Stimulated activated CD8-positive, alpha-beta memory T cell treated with anti-CD3 and anti-CD28 coated beads, Interleukin-7, amount 100 ng/mL, for 4 hours (primary cell): ENCODE data around the gene MOK.
"Not testable (repeated sequence)": the region's sequence is repeated elsewhere in the genome, so short reads cannot be mapped to it uniquely, and the experiment has no call there.

Experiments used
- DNase-seq, 2 donors: peaks; one replicate each; pipeline ENCODE4 v3.0.0-alpha.2; 2020; ENCODE audit warnings: low read depth in 2 of 2

MOK gene

DNA sequence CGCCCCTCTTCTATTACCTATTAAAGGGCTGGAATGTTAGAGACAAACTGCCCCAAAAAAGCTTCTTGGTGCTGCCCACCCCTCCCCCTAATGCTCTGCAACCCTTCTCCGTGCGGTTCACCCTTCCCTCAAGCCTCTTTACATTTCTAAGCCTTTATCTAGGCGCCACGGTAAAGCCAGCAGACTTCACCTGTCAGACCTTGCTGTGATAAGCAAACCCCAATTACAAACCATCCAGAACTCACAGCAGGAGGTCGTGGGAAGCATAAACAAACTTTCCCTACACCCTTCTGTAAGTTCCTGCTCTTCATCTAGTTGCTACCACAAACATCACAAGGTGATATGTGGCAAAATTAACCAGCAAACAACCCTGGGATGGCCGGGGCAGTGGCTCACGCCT is 56.8 kb downstream of the MOK start:
- DNase-seq = no peak

GRCh38 chr14:102246071-102246470 is 58.9 kb downstream of the MOK start:
- no peak for DNase-seq

- not testable (repeated sequence) for DNase-seq
Observed at GRCh38 chr14:102243795-102244194, 61.2 kb downstream of the MOK start.

- no peak for DNase-seq
Observed at GRCh38 chr14:102241147-102241546, 63.8 kb downstream of the MOK start.

DNA sequence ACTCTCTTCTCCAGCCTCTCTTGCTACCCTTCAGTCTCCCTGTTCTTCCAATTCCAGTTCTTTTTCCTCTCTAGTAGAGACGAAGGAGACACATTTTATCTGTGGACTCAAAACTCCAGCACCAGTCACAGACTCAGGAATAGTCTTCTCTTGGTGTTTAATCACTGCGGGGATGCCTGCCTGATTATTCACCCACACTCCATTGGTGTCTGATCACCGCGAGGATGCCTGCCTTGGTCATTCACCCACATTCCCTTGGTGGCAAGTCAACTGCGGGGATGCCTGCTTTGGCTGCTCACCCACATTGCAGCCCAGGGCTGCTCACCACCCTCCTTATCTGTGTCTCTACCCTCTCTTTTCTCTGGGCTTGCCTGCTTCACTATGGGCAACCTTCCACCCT is 64.5 kb downstream of the MOK start:
- not testable (repeated sequence) for DNase-seq

- DNase-seq = no peak
Observed at GRCh38 chr14:102239231-102239630, 65.7 kb downstream of the MOK start.

- DNase-seq = no peak
Observed at GRCh38 chr14:102238766-102239165, 66.2 kb downstream of the MOK start.

DNA sequence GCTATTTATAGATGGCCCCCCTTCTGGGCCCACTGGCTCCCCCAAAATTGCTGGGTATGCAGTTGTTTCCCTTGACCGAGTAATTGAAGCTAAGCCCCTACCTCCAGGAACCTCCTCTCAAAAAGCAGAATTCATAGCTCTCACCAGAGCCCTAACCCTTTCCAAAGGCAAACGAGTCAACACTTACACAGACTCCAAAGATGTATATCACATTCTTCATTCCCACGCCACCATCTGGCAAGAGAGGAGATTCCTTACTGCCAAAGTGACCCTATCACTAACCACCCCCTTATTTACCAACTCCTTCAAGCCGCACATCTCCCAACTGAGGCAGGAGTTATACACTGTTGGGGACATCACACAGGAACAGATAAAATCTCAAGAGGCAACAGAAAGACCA is 66.8 kb downstream of the MOK start:
- no peak for DNase-seq

DNA sequence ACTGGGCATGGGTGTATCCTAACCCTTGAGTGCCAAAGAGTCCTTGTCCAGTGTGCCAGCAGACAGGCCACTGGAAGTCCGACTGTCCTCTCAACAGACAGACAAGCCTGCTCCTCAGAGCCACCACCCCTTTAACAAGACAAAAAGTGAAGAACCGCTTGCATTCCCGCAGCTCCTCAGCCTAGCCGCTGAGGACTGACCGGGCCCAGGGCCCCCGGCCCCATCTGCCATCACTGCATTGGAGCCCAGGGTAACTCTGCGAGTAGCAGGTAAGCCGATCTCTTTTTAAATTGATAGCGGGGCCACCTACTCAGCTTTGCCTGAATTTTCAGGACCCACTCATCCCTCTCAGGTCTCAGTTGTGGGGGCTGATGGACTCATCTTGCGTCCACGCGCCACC is 68.9 kb downstream of the MOK start:
- no peak for DNase-seq

DNA sequence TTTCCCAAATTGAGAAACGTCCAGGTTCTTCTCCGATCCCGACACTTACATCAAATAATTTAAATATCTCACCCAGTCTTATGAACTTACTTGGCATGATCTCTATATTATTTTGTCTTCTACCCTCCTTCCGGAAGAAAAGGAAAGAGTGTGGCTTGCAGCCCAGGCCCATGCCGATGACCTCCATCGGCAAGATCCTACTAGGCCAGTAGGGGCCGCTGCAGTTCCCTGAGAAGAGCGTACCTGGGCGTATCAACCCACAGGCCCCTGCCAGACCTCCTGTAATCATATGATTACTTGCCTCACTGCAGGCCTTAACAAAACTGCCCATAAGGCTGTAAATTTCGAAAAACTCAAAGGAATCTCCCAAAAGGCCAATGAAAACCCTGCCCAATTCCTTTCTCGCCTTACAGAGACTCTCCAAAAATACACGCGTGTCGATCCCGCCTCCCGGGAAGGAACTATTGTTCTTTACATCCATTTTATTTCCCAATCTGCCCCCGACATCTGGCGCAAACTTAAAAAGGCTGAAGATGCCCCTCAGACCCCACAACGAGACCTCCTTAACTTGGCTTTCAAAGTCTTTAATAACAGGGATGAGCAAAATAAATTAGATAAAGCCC is 69.6 kb downstream of the MOK start:
- DNase-seq = peak; percentile 50 to 51

GRCh38 chr14:102234331-102235264 is 70.4 kb downstream of the MOK start:
- no peak for DNase-seq

GRCh38 chr14:102233081-102233480 is 71.9 kb downstream of the MOK start:
- DNase-seq = no peak

GRCh38 chr14:102232348-102232625 is 72.7 kb downstream of the MOK start:
- no peak for DNase-seq

DNA sequence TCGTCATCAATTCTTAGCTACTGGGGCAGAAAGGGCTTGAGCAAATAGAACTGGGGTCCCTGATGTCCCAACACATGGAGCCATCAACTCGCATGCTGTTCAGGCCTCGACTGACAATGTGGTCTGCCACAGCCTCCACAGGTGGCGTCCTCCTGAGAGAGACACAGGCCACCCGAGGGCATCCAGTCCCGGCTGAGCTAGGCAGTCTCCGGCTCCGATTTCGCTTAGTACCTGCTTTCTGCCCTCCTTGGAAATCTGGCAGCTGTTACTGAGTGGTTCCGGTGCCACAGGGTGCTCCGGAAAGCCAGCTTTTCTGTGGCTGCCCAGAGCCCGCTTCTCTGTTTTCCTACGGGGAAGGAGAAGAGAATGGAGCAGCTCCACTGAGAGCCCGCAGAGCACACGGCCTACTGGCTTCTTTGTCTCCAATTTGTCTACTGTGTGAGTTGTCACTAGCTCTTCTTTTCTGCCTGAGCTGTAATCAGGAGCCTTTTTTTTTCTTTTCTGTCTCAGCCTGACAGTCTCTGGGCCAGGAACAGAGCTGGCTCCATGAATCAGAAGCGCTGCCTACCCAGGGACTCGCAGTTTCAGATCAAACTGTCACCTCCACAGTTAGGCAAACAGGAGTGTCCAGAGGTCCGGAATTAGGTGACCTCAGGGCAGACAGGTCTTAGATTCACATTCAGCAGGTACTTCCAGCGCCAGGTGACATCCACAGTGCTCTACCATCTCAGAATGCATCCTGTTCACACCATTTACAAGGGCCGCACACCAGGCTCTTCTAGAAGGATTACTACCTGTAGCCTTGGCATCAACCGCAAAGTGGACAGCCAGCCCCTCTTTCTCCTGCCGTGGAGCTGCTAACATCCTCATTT is 73.3 kb downstream of the MOK start:
- DNase-seq = no peak

DNA sequence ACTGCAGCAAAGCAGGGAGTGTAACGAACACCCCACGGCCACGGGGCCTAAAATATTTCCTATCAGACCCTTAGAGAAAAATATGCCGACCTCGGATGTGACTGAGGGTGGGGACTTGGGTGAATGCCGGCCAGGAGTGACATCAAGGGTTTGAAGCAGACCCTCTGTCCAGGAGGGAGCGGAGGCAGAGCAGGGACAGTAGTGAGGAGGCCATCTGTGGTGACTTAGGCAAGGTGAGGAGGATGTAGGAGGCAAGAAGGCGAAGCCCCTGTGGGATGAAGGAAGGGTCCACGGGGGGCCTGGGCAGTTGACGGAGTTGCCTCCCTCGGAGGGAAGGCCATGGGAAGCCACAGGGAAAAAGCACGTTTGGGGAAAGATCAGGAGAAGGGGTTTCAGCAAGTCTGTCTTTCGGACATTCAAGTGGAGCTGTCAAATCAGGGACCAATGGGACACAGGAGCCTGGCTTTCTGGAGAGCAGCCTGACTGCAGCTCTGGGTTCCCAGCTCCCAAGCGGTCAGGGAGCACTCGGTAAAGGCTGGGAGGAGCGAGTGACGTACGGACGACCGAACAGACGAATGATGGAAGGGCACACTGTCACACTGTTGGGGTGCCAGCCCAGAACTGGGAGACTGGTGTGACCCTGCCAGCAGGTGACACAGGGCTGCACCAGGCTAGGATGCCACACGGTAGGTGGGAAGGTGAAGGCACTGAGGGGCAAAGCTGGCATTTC is 74.3 kb downstream of the MOK start:
- no peak for DNase-seq

GRCh38 chr14:102229739-102230092 is 75.2 kb downstream of the MOK start:
- no peak for DNase-seq

DNA sequence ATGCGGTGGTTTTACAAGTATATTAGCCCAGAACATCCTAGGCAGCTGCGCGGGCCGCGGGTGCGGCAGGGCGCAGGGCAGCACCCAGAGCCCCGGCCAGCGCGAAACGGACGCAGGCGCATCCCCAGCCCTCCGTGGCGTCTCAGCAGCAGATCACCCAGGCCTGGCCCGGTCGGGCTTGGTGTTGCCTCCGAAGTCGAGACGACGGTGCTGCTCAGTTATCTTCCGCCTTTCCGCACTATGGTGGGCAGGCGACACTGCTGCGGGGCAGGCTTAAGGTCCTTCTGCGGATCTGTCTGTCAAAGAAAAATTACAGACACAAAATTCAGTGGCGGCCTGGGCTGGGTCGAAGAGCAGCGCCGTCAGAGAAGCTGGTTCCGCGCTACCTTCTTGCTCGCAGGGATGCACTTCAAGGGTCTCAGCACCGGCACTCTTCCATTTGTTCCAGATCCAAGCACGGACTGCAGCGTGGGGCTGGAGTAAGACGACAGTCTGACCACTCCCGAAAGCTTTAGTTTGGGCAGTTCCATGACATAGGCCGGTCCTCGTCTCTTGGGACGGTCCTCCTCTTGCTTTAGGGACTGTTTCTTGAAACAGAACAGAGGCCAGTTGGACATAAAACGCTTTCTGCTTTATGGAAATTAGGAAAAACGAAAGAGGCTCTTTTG is 75.8 kb downstream of the MOK start:
- no peak for DNase-seq

- DNase-seq = no peak
Observed at GRCh38 chr14:102227184-102227964, 77.6 kb downstream of the MOK start.

DNA sequence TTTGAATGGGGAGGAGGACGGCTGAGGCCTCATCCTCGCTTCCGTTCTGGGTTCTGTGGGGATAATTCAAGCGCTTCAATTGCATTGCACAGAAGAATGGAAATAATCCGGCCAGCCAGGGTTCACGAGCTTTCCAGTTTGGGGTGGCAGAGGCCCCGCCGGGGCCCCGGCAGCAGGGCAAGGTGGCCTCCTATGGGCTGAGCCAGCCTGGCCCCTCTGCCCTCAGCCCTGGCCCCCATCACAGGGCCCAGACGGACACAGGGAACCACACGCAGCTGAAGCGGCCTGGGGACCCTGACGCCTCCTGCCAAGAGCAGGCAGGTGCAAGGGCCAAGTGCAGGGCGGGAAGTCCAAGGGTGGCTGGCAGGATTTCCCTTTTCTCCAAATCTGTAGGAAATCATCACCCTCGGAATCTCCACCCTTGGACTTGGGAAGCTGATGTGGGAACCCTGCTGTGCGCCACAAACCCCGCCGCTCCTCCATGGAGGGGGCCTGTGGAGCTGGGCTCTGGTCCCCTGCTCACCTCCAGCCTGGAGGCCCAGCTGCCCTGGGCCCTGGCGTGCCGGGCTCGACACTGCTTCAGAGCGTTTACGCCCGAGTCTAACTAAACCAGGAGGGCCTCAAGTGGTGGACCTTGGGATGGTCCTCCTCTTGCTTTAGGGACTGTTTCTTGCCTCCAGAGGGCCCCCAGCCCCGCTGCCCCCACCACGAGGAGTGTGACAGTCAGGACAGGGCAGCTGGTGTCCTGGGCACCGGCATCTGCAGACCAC is 78.4 kb downstream of the MOK start:
- DNase-seq = no peak

DNA sequence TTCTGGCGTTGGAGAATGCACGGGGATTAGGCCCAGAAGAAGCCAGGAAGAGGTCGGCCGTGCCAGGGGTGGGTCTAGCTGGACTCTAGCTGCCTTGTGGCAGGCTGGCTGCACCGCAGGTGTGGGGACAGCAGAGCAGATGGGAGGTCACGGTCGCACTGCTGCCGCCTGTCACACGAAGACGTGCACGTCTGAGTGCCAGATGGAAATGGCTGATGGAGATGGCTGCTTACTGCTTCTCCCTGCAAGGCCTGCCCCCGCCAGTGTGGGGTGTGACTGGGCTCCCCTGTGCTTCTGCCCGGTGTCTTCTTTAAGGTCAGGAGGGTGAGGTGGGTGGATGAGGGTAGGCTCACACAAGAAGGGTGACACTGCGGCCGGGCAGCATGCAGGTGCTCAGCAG is 79.0 kb downstream of the MOK start:
- DNase-seq = no peak
